Skeletal muscle satellite cell (primary cell): ENCODE results near the gene HHAT.

Experiments
- H3K27me3 ChIP-seq: 2 replicates; pipeline ENCODE4 v1.7.0; 2013; ENCODE audit warnings: low read length; ENCODE audit not compliant: control insufficient read depth, insufficient read depth
- H3K36me3 ChIP-seq: 2 replicates; pipeline ENCODE4 v1.7.0; 2013; ENCODE audit warnings: mild to moderate bottlenecking, control low read depth, low read length; ENCODE audit not compliant: insufficient read depth
- H3K4me1 ChIP-seq: 2 replicates; pipeline ENCODE4 v1.7.0; 2013; ENCODE audit warnings: low read length; ENCODE audit not compliant: control insufficient read depth, insufficient read depth
- H3K4me2 ChIP-seq: 2 replicates; pipeline ENCODE4 v1.7.0; 2013; ENCODE audit warnings: mild to moderate bottlenecking, low read length
- H3K4me3 ChIP-seq: 2 replicates; pipeline ENCODE4 v1.7.0; 2013; ENCODE audit warnings: low read length
- H3K9ac ChIP-seq: 2 replicates; pipeline ENCODE4 v1.7.0; 2013; ENCODE audit warnings: mild to moderate bottlenecking, low read depth, low read length, moderate library complexity
- H3K9me3 ChIP-seq: replicated peaks from 2 replicates; pipeline ENCODE4 v1.7.0; 2013; ENCODE audit warnings: mild to moderate bottlenecking, control low read depth, low read length

The HHAT gene

GRCh38 chr1:210475806-210476205, 147.1 kb downstream of the HHAT start:
- H3K4me3 ChIP-seq: no peak overlapping the region
- no peaks in the 10 kb centered on the region for H3K9me3 ChIP-seq
- no peaks in the 10 kb centered on the region for H3K4me1 ChIP-seq
- H3K4me2 ChIP-seq: no peak overlapping the region
- H3K27me3 ChIP-seq: no peaks in the 10 kb centered on the region
- H3K36me3 ChIP-seq: no peaks in the 10 kb centered on the region
- H3K9ac ChIP-seq: no peak overlapping the region

DNA sequence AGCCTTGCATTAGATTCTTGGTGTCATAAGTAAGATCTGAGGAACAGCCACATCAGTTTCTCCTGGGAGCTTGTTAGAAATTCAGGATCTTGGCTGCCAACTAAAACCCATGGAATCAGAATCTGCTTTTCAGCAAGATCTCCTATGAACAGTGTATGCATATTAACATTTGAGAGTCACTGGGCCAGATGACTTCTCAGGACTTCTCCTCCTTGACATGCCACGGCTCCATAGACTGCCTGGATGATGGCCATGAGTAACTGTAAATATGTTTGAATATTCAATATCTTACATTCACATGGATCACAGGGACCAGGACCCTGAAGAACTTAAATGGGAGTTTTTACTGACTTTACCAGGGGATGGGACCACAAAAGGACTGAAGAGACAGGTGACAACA, 148.0 kb downstream of the HHAT start:
- Histone ChIP-seq H3K4me3 (no peak overlapping the region), H3K36me3 (no peaks in the 10 kb centered on the region), H3K4me1 (no peaks in the 10 kb centered on the region), H3K9me3 (no peaks in the 10 kb centered on the region), H3K9ac (no peak overlapping the region), H3K4me2 (no peak overlapping the region), H3K27me3 (no peaks in the 10 kb centered on the region)

GRCh38 chr1:210477328-210477924, 148.7 kb downstream of the HHAT start:
- Histone ChIP-seq H3K27me3 (no peaks in the 10 kb centered on the region), H3K4me1 (no peaks in the 10 kb centered on the region), H3K4me3 (no peak overlapping the region), H3K9ac (no peak overlapping the region), H3K9me3 (no peaks in the 10 kb centered on the region), H3K4me2 (no peak overlapping the region), H3K36me3 (no peaks in the 10 kb centered on the region)

GRCh38 chr1:210478820-210479219, 150.1 kb downstream of the HHAT start:
- H3K9me3 ChIP-seq: no peaks in the 10 kb centered on the region
- no peaks in the 10 kb centered on the region for H3K4me1 ChIP-seq
- H3K9ac ChIP-seq: no peak overlapping the region
- no peaks in the 10 kb centered on the region for H3K27me3 ChIP-seq
- H3K4me3 ChIP-seq: no peak overlapping the region
- H3K36me3 ChIP-seq: no peaks in the 10 kb centered on the region
- H3K4me2 ChIP-seq: no peak overlapping the region

DNA sequence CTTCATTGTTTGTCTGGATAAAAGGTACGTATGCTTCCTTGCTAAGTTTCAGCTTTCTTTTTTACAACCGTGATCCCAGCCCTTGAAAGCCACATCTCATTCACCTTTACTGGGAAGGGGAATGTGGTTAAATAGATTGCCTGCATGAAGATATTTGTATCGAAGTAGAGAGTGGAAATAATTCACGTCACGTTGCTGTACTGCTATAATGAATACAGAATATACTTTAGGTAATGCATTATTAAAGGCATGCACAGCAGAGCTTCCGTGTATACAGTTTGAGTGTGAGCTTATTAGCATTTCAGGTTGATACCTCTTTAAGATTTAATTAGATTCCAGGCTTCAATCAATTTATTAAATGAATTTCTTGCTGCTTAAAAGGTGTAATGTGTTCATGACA, 153.8 kb downstream of the HHAT start:
- Histone ChIP-seq H3K9ac (no peak overlapping the region), H3K36me3 (no peaks in the 10 kb centered on the region), H3K9me3 (no peaks in the 10 kb centered on the region), H3K4me2 (no peak overlapping the region), H3K4me3 (no peak overlapping the region), H3K27me3 (no peaks in the 10 kb centered on the region), H3K4me1 (no peaks in the 10 kb centered on the region)

GRCh38 chr1:210482945-210483617, 154.4 kb downstream of the HHAT start:
- Histone ChIP-seq H3K4me3 (no peak overlapping the region), H3K27me3 (no peaks in the 10 kb centered on the region), H3K4me2 (no peak overlapping the region), H3K4me1 (no peaks in the 10 kb centered on the region), H3K9ac (no peak overlapping the region), H3K9me3 (no peaks in the 10 kb centered on the region), H3K36me3 (no peaks in the 10 kb centered on the region)

DNA sequence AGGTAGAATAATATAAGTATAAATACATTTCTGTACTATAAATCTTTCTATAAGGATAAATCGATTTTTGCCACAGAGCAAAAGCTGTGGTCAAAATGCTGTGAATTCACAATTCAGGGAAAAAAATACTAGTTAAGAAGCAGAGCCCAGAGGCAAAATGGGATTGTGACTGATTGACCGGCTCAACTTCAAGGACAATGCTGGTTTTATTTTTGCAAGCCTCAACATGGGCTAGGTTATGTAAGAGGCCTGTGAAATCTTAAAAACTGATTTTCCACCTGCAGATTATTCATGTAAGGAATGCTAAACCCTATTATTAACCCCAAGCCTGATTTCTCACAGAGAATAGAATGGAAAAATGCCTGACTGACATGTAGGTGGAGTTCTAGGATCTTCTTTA, 155.1 kb downstream of the HHAT start:
- Histone ChIP-seq H3K9me3 (no peaks in the 10 kb centered on the region), H3K9ac (no peak overlapping the region), H3K36me3 (no peaks in the 10 kb centered on the region), H3K4me2 (no peak overlapping the region), H3K4me1 (no peaks in the 10 kb centered on the region), H3K27me3 (no peaks in the 10 kb centered on the region), H3K4me3 (no peak overlapping the region)

- Histone ChIP-seq H3K9me3 (no peaks in the 10 kb centered on the region), H3K4me1 (no peaks in the 10 kb centered on the region), H3K27me3 (no peaks in the 10 kb centered on the region), H3K4me2 (no peak overlapping the region), H3K4me3 (no peak overlapping the region), H3K36me3 (no peaks in the 10 kb centered on the region), H3K9ac (no peak overlapping the region)
Measured at GRCh38 chr1:210487021-210487420, 158.3 kb downstream of the HHAT start.

- no peak overlapping the region for H3K4me3 ChIP-seq
- no peaks in the 10 kb centered on the region for H3K4me1 ChIP-seq
- H3K27me3 ChIP-seq: no peaks in the 10 kb centered on the region
- H3K36me3 ChIP-seq: no peaks in the 10 kb centered on the region
- no peak overlapping the region for H3K4me2 ChIP-seq
- H3K9me3 ChIP-seq: no peaks in the 10 kb centered on the region
- H3K9ac ChIP-seq: no peak overlapping the region
Measured at GRCh38 chr1:210489491-210489890, 160.8 kb downstream of the HHAT start.

DNA sequence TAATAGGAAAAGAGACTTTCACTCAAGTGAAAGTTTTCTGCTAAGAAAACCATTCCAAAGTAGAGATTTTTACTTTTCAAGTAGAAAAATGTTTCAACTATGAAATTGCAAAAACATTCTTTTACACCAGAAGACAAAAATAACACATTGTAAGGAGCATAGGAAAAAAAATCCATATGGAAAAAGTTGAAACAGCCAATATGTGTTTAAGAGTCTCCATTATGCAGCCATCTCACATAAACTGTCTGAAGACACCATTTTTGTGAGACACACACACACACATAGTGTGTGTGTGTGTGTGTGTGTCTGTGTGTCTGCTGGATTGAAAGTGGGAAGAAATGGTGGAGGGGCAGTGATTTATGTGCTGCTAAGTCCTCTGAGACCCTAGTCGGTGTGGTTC, 162.1 kb downstream of the HHAT start:
- Histone ChIP-seq H3K27me3 (no peaks in the 10 kb centered on the region), H3K4me3 (no peak overlapping the region), H3K36me3 (no peaks in the 10 kb centered on the region), H3K9me3 (no peaks in the 10 kb centered on the region), H3K4me1 (no peaks in the 10 kb centered on the region), H3K4me2 (no peak overlapping the region), H3K9ac (no peak overlapping the region)

DNA sequence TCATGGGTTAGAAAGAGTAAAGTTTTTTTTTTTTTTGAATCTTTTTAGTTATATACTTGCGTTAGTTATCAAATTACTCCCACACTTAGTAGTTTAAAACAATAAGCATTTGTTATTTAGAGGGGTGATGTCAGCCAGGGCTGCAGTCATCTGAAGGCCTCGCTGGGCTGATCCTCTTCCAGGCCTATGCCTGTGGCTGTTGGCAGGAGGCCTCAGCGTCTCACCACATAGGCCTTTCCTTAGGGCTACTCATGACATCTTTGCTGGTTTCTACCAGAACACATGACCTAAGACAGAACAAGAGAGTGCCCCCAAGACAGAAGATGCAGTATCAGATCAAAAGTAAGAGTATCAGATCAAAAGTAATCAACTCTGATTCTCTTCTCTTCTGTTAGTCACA, 167.4 kb downstream of the HHAT start:
- Histone ChIP-seq H3K4me3 (no peak overlapping the region), H3K36me3 (no peaks in the 10 kb centered on the region), H3K9me3 (no peaks in the 10 kb centered on the region), H3K9ac (no peak overlapping the region), H3K4me2 (no peak overlapping the region), H3K4me1 (peaks cover 4% of the 10 kb centered on the region), H3K27me3 (no peaks in the 10 kb centered on the region)

GRCh38 chr1:210499956-210500355, 171.3 kb downstream of the HHAT start:
- H3K9ac ChIP-seq: no peak overlapping the region
- H3K4me3 ChIP-seq: no peak overlapping the region
- no peaks in the 10 kb centered on the region for H3K36me3 ChIP-seq
- H3K9me3 ChIP-seq: no peaks in the 10 kb centered on the region
- peaks cover 4% of the 10 kb centered on the region for H3K4me1 ChIP-seq
- no peaks in the 10 kb centered on the region for H3K27me3 ChIP-seq
- no peak overlapping the region for H3K4me2 ChIP-seq
